ENCODE results near the gene RBKS.

DNA sequence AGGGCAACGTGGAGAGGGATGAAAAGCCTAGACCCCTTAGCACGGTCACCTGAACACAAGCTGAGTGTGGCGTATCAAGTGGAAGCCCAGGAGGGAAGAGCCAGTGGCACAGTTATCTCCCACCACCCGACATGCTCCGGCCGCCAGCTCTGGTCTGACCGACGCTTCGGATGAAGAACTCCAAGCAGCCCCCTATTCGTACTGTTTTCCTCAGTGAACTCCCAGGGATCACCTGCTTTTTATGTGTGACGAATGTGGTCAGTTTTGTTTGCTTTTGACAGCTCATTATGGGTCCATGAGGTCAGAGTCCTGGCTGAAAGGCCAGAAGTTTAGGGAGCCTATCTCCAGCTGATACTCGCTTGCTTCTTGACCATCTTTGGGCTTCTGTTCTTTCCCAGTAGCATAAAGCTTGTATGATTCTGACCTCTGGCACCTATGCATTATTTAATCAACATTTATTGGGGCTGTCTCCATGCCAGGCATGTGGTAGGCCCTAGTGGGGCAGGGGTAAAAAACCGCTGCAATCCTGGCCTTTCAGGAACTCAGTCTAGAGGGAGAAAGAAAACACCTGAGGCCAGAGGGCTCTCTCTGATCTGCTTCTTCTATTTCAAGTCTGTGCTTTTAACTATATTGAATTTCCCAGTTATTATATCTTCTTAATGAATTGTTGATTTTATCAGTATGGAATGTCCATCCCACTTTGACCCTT is 151.7 kb downstream of the RBKS start:
- no peak for TF ChIP-seq EZH2 (IDR thresholded peaks at IDR 0.05; ENCODE audit: low read length)
- no peak for TF ChIP-seq CTCF (optimal IDR thresholded peaks at IDR 0.05 in 1 of 3, IDR thresholded peaks at IDR 0.05 in 1 of 3, conservative IDR thresholded peaks at IDR 0.05 in 1 of 3; ENCODE audit: extremely low read depth in 1 of 3, insufficient read depth in 2 of 3, low read length in 3 of 3)

Data from keratinocyte (primary cell).